Astrocyte (in vitro differentiated cells and primary cell): ENCODE results near the gene MGAT5. TPM values are rescaled to one million over a fixed set of nuclear protein-coding genes. Genes with fewer than 3 reads are reported as not detected.

Source experiments
- DNase-seq: peaks from one replicate; pipeline ENCODE4 v3.0.0-alpha.2; 2010; ENCODE audit warnings: low read depth
- FAIRE-seq: peaks from 2 replicates; lab custom pipeline; 2011; peaks lifted over from hg19 to GRCh38; lab: Jason Lieb, UNC
- H2AFZ ChIP-seq: 2 replicates; pipeline ENCODE4 v1.6.0; 2012; ENCODE audit warnings: low read depth, low read length, inconsistent platforms
- H3K27ac ChIP-seq: 2 replicates; pipeline ENCODE4 v1.5.1; 2011; ENCODE audit warnings: low read depth, low read length, inconsistent platforms
- H3K27me3 ChIP-seq: 2 replicates; pipeline ENCODE4 v1.6.0; 2011; ENCODE audit warnings: low read length, inconsistent platforms; ENCODE audit not compliant: insufficient read depth
- H3K36me3 ChIP-seq: 2 replicates; pipeline ENCODE4 v1.5.1; 2011; ENCODE audit warnings: low read length, inconsistent platforms; ENCODE audit not compliant: insufficient read depth
- H3K4me1 ChIP-seq: 2 replicates; pipeline ENCODE4 v1.5.1; 2011; ENCODE audit warnings: low read length, inconsistent platforms; ENCODE audit not compliant: insufficient read depth
- H3K4me2 ChIP-seq: 2 replicates; pipeline ENCODE4 v1.6.0; 2012; ENCODE audit warnings: low read length, inconsistent platforms
- H3K4me3 ChIP-seq: 2 replicates; pipeline ENCODE4 v1.5.1; 2011; ENCODE audit warnings: low read depth, mild to moderate bottlenecking, low read length, inconsistent platforms; ENCODE audit not compliant: insufficient read depth
- H3K79me2 ChIP-seq: 2 replicates; pipeline ENCODE4 v1.6.0; 2012; ENCODE audit warnings: mild to moderate bottlenecking, low read length, inconsistent platforms; ENCODE audit not compliant: insufficient read depth
- H3K9ac ChIP-seq: 2 replicates; pipeline ENCODE4 v1.6.0; 2012; ENCODE audit warnings: mild to moderate bottlenecking, low read length, inconsistent platforms
- H3K9me3 ChIP-seq: 2 replicates; pipeline ENCODE4 v1.5.1; 2012; ENCODE audit warnings: low read depth, mild to moderate bottlenecking, low read length, inconsistent platforms; ENCODE audit not compliant: insufficient read depth
- H4K20me1 ChIP-seq: 2 replicates; pipeline ENCODE4 v1.6.0; 2012; ENCODE audit warnings: low read length, inconsistent platforms; ENCODE audit not compliant: insufficient read depth
- H3K27ac Mint-ChIP-seq: one replicate; pipeline ENCODE4 v1.8.0; 2021; ENCODE audit warnings: mild to moderate bottlenecking, mixed read lengths; ENCODE audit not compliant: unreplicated experiment
- H3K27me3 Mint-ChIP-seq: one replicate; pipeline ENCODE4 v1.8.0; 2021; ENCODE audit warnings: low read depth, mixed read lengths; ENCODE audit not compliant: unreplicated experiment
- H3K36me3 Mint-ChIP-seq: one replicate; pipeline ENCODE4 v1.8.0; 2021; ENCODE audit warnings: low read depth, mixed read lengths; ENCODE audit not compliant: unreplicated experiment
- H3K4me1 Mint-ChIP-seq: one replicate; pipeline ENCODE4 v1.8.0; 2021; ENCODE audit warnings: low read depth, mixed read lengths; ENCODE audit not compliant: unreplicated experiment
- H3K4me3 Mint-ChIP-seq: one replicate; pipeline ENCODE4 v1.8.0; 2021; ENCODE audit warnings: mild to moderate bottlenecking, moderate library complexity, mixed read lengths; ENCODE audit not compliant: unreplicated experiment
- H3K9me3 Mint-ChIP-seq: one replicate; pipeline ENCODE4 v1.8.0; 2021; ENCODE audit warnings: mild to moderate bottlenecking, mixed read lengths; ENCODE audit not compliant: unreplicated experiment
- CTCF ChIP-seq: IDR thresholded peaks from 2 replicates; pipeline ENCODE4 v1.5.1; 2011; ENCODE audit warnings: low read depth, mild to moderate bottlenecking, inconsistent platforms, low read length, moderate library complexity; ENCODE audit not compliant: insufficient read depth
- EZH2 ChIP-seq: IDR thresholded peaks from 2 replicates; pipeline ENCODE4 v1.6.1; 2012; ENCODE audit warnings: mild to moderate bottlenecking, low read length, inconsistent platforms; ENCODE audit not compliant: insufficient read depth
- total RNA-seq: library from RNA; stranded (reverse); gene quantifications from 2 replicates; pipeline ENCODE4 v1.2.1, GENCODE V29; 2021

The MGAT5 gene
- total RNA-seq, 1 donor from 2014 or later, result 80.2 TPM

GRCh38 chr2:134490559-134490958 is 236.7 kb downstream of the MGAT5 start:
- DNase-seq (no peak), FAIRE-seq (no peak)
- Histone ChIP-seq H3K4me3 (no peak overlapping the region), H3K9me3 (no peaks in the 10 kb centered on the region), H3K36me3 (no peaks in the 10 kb centered on the region), H3K4me1 (no peaks in the 10 kb centered on the region), H3K4me2 (no peak overlapping the region), H3K9ac (no peak overlapping the region), H2AFZ (no peak overlapping the region), H4K20me1 (no peaks in the 10 kb centered on the region), H3K27me3 (no peaks in the 10 kb centered on the region), H3K79me2 (no peaks in the 10 kb centered on the region), H3K27ac (no peak overlapping the region)
- Mint-ChIP-seq H3K4me3 (no peak overlapping the region), H3K27ac (no peak overlapping the region), H3K27me3 (peaks cover 12% of the 10 kb centered on the region), H3K36me3 (peaks cover 3% of the 10 kb centered on the region), H3K9me3 (no peaks in the 10 kb centered on the region), H3K4me1 (no peaks in the 10 kb centered on the region)
- TF ChIP-seq CTCF (no peak), EZH2 (no peak)

GRCh38 chr2:134491022-134491421 is 237.2 kb downstream of the MGAT5 start:
- Histone ChIP-seq H3K9me3 (no peaks in the 10 kb centered on the region), H2AFZ (no peak overlapping the region), H3K36me3 (no peaks in the 10 kb centered on the region), H3K79me2 (no peaks in the 10 kb centered on the region), H3K27me3 (no peaks in the 10 kb centered on the region), H3K9ac (no peak overlapping the region), H3K4me1 (no peaks in the 10 kb centered on the region), H3K27ac (no peak overlapping the region), H3K4me2 (no peak overlapping the region), H4K20me1 (no peaks in the 10 kb centered on the region), H3K4me3 (no peak overlapping the region)
- Mint-ChIP-seq H3K36me3 (peaks cover 3% of the 10 kb centered on the region), H3K27me3 (peaks cover 10% of the 10 kb centered on the region), H3K4me3 (no peak overlapping the region), H3K4me1 (no peaks in the 10 kb centered on the region), H3K27ac (no peak overlapping the region), H3K9me3 (no peaks in the 10 kb centered on the region)
- FAIRE-seq (no peak), DNase-seq (no peak)
- TF ChIP-seq EZH2 (no peak), CTCF (no peak)

GRCh38 chr2:134491771-134492441 is 238.0 kb downstream of the MGAT5 start:
- DNase-seq (no peak), FAIRE-seq (no peak)
- H3K9ac ChIP-seq, result no peak overlapping the region
- Mint-ChIP-seq H3K27me3 (peaks cover 15% of the 10 kb centered on the region), H3K4me3 (no peak overlapping the region), H3K36me3 (peaks cover 3% of the 10 kb centered on the region), H3K27ac (no peak overlapping the region), H3K9me3 (no peaks in the 10 kb centered on the region), H3K4me1 (no peaks in the 10 kb centered on the region)
- H3K36me3 ChIP-seq, result no peaks in the 10 kb centered on the region
- no peaks in the 10 kb centered on the region for H3K4me1 ChIP-seq
- no peaks in the 10 kb centered on the region for H3K9me3 ChIP-seq
- no peaks in the 10 kb centered on the region for H4K20me1 ChIP-seq
- H3K79me2 ChIP-seq, result no peaks in the 10 kb centered on the region
- no peak overlapping the region for H3K4me3 ChIP-seq
- no peaks in the 10 kb centered on the region for H3K27me3 ChIP-seq
- H3K4me2 ChIP-seq, result no peak overlapping the region
- no peak overlapping the region for H2AFZ ChIP-seq
- H3K27ac ChIP-seq, result no peak overlapping the region
- TF ChIP-seq EZH2, result no peak
- TF ChIP-seq CTCF, result no peak
